ENCODE measurements around the gene RAPGEFL1. TPM values are rescaled to one million over a fixed set of nuclear protein-coding genes. Genes with fewer than 3 reads are reported as not detected.

Gene RAPGEFL1
- total RNA-seq, 4 donors from 2014 or later, result 1.8 to 5.8 (median 5.2) TPM

GRCh38 chr17:40182606-40183005 lies 5.3 kb downstream of the RAPGEFL1 start:
- H3K4me3 ChIP-seq, result no peak overlapping the region
- no peak for DNase-seq
- intact Hi-C loops (cut with DNase I; ENCODE audit: low total_unique reads), result no loop called here
- TF ChIP-seq, protein P1, sequence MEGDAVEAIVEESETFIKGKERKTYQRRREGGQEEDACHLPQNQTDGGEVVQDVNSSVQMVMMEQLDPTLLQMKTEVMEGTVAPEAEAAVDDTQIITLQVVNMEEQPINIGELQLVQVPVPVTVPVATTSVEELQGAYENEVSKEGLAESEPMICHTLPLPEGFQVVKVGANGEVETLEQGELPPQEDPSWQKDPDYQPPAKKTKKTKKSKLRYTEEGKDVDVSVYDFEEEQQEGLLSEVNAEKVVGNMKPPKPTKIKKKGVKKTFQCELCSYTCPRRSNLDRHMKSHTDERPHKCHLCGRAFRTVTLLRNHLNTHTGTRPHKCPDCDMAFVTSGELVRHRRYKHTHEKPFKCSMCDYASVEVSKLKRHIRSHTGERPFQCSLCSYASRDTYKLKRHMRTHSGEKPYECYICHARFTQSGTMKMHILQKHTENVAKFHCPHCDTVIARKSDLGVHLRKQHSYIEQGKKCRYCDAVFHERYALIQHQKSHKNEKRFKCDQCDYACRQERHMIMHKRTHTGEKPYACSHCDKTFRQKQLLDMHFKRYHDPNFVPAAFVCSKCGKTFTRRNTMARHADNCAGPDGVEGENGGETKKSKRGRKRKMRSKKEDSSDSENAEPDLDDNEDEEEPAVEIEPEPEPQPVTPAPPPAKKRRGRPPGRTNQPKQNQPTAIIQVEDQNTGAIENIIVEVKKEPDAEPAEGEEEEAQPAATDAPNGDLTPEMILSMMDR (IDR thresholded peaks at IDR 0.05 in 4 of 5, conservative IDR thresholded peaks at IDR 0.05 in 1 of 5), result no peak
- no peak for TF ChIP-seq POLR2A (IDR thresholded peaks at IDR 0.05)
- H3K27me3 ChIP-seq, result no peaks in the 10 kb centered on the region
- ATAC-seq, result no peak
- peaks cover 8% of the 10 kb centered on the region in 2 donors for H3K4me1 ChIP-seq
- H3K36me3 ChIP-seq, result no peaks in the 10 kb centered on the region
- H3K27ac ChIP-seq, result no peak overlapping the region
- in situ Hi-C loops (cut with MboI; ENCODE audit: low sequenced_read_pairs in 4 of 4), result no loop called here
- no peaks in the 10 kb centered on the region for H3K9me3 ChIP-seq

GRCh38 chr17:40187238-40187637 lies 10.0 kb downstream of the RAPGEFL1 start:
- H3K9me3 ChIP-seq, result no peaks in the 10 kb centered on the region
- H3K27ac ChIP-seq, result no peak overlapping the region
- TF ChIP-seq POLR2A (IDR thresholded peaks at IDR 0.05), result no peak
- TF ChIP-seq, protein P1 (IDR thresholded peaks at IDR 0.05 in 4 of 5, conservative IDR thresholded peaks at IDR 0.05 in 1 of 5), result no peak
- H3K27me3 ChIP-seq, result no peaks in the 10 kb centered on the region
- H3K4me1 ChIP-seq, result peaks cover 0 to 15% of the 10 kb centered on the region in 2 donors
- ATAC-seq (no peak), DNase-seq (no peak)
- no peaks in the 10 kb centered on the region for H3K36me3 ChIP-seq
- no peak overlapping the region for H3K4me3 ChIP-seq
- intact Hi-C loops (cut with DNase I; ENCODE audit: low total_unique reads), result no loop called here
- in situ Hi-C loops (cut with MboI; ENCODE audit: low sequenced_read_pairs in 4 of 4), result no loop called here

GRCh38 chr17:40188694-40189093 lies 11.4 kb downstream of the RAPGEFL1 start:
- H3K27ac ChIP-seq, result no peak overlapping the region
- peaks cover 0 to 15% of the 10 kb centered on the region in 2 donors for H3K4me1 ChIP-seq
- intact Hi-C loops (cut with DNase I; ENCODE audit: low total_unique reads), result no loop called here
- ATAC-seq (no peak), DNase-seq (no peak)
- no peaks in the 10 kb centered on the region for H3K36me3 ChIP-seq
- no peak overlapping the region for H3K4me3 ChIP-seq
- no peaks in the 10 kb centered on the region for H3K9me3 ChIP-seq
- in situ Hi-C loops (cut with MboI; ENCODE audit: low sequenced_read_pairs in 4 of 4), result no loop called here
- no peak for TF ChIP-seq POLR2A (IDR thresholded peaks at IDR 0.05)
- TF ChIP-seq, protein P1 (IDR thresholded peaks at IDR 0.05 in 4 of 5, conservative IDR thresholded peaks at IDR 0.05 in 1 of 5), result no peak
- no peaks in the 10 kb centered on the region for H3K27me3 ChIP-seq

DNA sequence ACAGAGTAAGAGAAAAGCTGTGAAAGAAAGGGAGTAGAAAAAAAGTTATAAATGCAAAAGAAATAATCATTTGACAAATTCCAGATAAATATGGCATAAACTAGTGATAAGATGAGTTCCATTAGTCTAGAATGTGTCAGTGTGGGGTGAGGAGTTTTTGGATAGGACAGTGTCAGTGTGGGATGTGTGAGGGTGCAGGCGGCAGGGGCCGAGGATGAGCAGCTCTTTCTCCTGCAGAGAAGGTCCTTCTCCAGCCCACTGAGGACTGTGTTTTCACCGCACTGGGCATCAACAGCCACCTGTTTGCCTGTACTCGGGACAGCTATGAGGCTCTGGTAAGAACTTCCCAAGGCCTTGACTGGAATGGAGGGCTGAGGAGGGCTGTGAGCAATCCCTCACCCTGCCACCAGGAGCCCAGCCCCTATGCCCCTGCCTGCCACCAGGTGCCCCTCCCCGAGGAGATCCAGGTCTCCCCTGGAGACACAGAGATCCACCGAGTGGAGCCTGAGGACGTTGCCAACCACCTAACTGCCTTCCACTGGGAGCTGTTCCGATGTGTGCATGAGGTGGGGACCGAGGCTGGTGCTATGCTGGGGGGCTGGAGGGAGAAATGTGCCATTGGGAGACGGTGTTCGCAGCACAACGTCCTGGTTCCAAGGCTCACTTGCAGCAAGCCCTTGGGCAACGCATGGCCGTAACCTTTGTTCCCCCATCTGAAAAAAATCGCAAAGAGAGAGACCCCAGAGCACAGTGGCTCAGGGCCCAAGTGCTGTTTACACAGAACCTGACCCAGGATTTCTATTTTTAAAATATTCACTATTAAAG lies 13.1 kb downstream of the RAPGEFL1 start:
- H3K9me3 ChIP-seq, result no peaks in the 10 kb centered on the region
- in situ Hi-C loops (cut with MboI; ENCODE audit: low sequenced_read_pairs in 4 of 4), result no loop called here
- TF ChIP-seq, protein P1 (IDR thresholded peaks at IDR 0.05 in 4 of 5, conservative IDR thresholded peaks at IDR 0.05 in 1 of 5), result peak in 1 of 5 experiments; percentile 28
- no peak for TF ChIP-seq POLR2A (IDR thresholded peaks at IDR 0.05)
- DNase-seq, result no peak
- peak overlapping the region in 2 of 4 donors; percentile 59 to 65 for H3K4me3 ChIP-seq
- no peaks in the 10 kb centered on the region for H3K36me3 ChIP-seq
- intact Hi-C loops (cut with DNase I; ENCODE audit: low total_unique reads), result no loop called here
- no peak overlapping the region for H3K27ac ChIP-seq
- H3K27me3 ChIP-seq, result no peaks in the 10 kb centered on the region
- peaks cover 0 to 15% of the 10 kb centered on the region in 2 donors for H3K4me1 ChIP-seq
- ATAC-seq, result no peak

Measured in gastrocnemius medialis (tissue), 4 donors.